ENCODE data around the gene AQP10.
"Not testable (repeated sequence)": the region's sequence is repeated elsewhere in the genome, so short reads cannot be mapped to it uniquely, and the experiment has no call there.

AQP10 gene

GRCh38 chr1:154342836-154343472 is 22.1 kb downstream of the AQP10 start:
- no peak for DNase-seq (ENCODE audit: low read depth, low spot score)

- peak; percentile 78 for DNase-seq (ENCODE audit: low read depth, low spot score)
Measured at GRCh38 chr1:154344977-154345837, 24.3 kb downstream of the AQP10 start.

GRCh38 chr1:154346276-154346917 is 25.5 kb downstream of the AQP10 start:
- no peak for DNase-seq (ENCODE audit: low read depth, low spot score)

GRCh38 chr1:154347961-154348360 is 27.1 kb downstream of the AQP10 start:
- DNase-seq (ENCODE audit: low read depth, low spot score) = no peak

GRCh38 chr1:154348429-154349076 is 27.7 kb downstream of the AQP10 start:
- peak; percentile 39 for DNase-seq (ENCODE audit: low read depth, low spot score)

GRCh38 chr1:154349121-154349520 is 28.2 kb downstream of the AQP10 start:
- no peak for DNase-seq (ENCODE audit: low read depth, low spot score)

GRCh38 chr1:154350383-154350782 is 29.5 kb downstream of the AQP10 start:
- peak; percentile 32 for DNase-seq (ENCODE audit: low read depth, low spot score)

GRCh38 chr1:154351363-154352068 is 30.6 kb downstream of the AQP10 start:
- DNase-seq (ENCODE audit: low read depth, low spot score) = no peak

GRCh38 chr1:154352245-154352580 is 31.3 kb downstream of the AQP10 start:
- no peak for DNase-seq (ENCODE audit: low read depth, low spot score)

GRCh38 chr1:154352581-154353459 is 31.9 kb downstream of the AQP10 start:
- peak; percentile 81 for DNase-seq (ENCODE audit: low read depth, low spot score)

GRCh38 chr1:154353460-154353904 is 32.6 kb downstream of the AQP10 start:
- peak; percentile 69 for DNase-seq (ENCODE audit: low read depth, low spot score)

- no peak for DNase-seq (ENCODE audit: low read depth, low spot score)
Measured at GRCh38 chr1:154353966-154354365, 33.1 kb downstream of the AQP10 start.

- no peak for DNase-seq (ENCODE audit: low read depth, low spot score)
Measured at GRCh38 chr1:154358519-154358918, 37.6 kb downstream of the AQP10 start.

- DNase-seq (ENCODE audit: low read depth, low spot score) = no peak
Measured at GRCh38 chr1:154360288-154360687, 39.4 kb downstream of the AQP10 start.

- not testable (repeated sequence) for DNase-seq (ENCODE audit: low read depth, low spot score)
Measured at GRCh38 chr1:154360881-154361280, 40.0 kb downstream of the AQP10 start.

- no peak for DNase-seq (ENCODE audit: low read depth, low spot score)
Measured at GRCh38 chr1:154361357-154361756, 40.5 kb downstream of the AQP10 start.

- no peak for DNase-seq (ENCODE audit: low read depth, low spot score)
Measured at GRCh38 chr1:154371436-154371835, 50.5 kb downstream of the AQP10 start.

- not testable (repeated sequence) for DNase-seq (ENCODE audit: low read depth, low spot score)
Measured at GRCh38 chr1:154373777-154374357, 53.0 kb downstream of the AQP10 start.
